C1 segment of cervical spinal cord (tissue), 14 donors: ENCODE measurements around the gene PTBP2.
"Not testable (repeated sequence)": the region's sequence is repeated elsewhere in the genome, so short reads cannot be mapped to it uniquely, and the experiment has no call there.

Experiments used
- DNase-seq, 14 donors: peaks; one replicate each; lab custom pipeline; 2025; lab: John Stamatoyannopoulos, UW

The PTBP2 gene

DNA sequence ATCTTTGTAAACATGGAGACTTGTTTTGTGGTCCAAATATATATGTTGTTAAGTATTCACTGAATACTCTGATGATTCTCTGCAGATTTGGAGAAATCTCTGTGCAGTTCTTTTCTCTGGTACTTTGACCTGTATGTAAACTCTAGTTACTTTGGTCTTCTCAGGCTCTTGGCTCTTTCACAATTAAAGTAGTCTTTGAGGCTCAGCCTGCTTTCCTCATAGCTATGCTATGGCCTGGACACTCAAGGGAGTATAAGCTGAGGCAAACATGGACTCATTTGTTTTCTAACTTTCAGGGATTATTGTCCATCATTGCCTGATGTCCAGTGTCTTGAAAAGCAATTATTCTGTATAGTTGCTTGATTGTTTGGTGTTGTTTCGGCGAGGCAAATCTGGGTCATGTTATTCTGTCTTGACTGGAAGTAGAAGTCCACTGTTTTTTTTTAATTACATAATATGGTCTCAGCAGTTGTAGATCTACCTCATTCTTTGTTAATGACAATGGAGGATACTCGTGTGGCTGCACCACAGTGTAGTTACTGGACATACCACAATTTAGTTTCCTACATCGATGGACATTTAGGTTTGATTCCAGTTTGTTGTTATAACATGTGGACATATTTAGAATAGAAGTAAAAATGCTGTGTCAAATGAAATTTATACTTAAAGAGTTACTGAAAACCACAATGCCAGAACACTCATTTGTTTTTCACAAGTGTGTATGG is 9.2 kb downstream of the PTBP2 start:
- no peak for DNase-seq

DNA sequence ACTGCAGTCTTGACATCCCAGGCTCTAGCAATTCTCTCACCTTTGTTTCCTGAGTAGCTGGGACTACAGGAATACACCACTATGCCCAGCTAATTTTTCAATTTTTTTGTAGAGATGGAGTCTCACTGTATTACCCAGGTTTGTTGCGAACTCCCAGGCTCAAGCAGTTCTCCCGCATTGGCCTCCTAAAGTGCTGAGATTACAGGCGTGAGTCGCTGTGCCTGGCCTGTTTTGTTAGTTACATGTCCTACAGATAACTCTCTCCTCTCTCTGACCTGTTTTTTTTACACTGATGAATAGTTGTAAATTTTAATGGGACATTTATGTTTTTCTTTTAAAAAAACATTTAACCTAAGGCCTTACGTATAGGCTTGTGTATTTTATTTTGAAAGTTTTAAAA is 19.8 kb downstream of the PTBP2 start:
- DNase-seq: no peak

DNA sequence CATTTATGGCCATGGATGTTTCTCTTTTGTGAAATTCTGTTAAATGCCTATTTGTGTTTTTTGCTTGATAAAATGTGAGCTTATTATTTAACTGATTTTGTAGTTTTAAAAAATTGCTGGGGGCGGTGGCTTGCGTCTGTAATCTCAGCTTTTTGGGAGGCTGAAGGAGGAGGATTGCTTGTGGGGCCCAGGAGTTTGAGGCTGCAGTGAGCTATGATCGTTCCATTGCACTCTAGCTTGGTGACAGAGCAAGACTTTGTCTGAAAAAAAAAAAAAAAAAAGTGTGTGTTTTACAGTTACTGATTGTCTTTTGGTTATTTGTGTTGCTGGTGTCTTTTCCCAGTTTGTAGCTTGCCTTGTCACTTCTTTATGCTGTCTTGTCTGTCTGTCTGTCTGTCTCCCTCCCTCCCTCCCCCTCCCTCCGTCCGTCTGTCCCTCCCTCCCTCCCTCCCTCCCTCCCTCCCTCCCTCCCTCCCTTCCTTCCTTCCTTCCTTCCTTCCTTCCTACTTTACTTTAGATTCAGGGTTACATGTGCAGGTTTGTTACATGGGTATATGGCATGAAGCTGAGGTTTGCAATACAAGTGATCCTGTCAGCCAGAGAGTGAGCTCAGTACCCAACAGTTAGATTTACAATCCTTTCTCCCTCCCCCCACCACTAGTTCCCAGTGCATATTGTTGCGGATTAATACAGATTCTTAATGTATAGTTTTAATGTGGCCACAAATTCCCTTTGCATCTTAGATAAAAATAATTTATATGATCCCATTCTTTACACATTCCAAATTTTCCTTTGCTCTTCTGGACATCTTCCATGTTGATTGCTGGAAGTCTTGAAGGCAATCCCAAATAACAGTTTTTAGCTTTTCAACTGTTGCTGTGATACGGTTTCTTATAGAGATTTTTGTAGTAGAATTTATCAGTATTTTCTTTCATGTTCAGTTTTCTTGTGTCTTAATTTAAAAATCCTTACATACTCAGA is 25.1 kb downstream of the PTBP2 start:
- DNase-seq: no peak

DNA sequence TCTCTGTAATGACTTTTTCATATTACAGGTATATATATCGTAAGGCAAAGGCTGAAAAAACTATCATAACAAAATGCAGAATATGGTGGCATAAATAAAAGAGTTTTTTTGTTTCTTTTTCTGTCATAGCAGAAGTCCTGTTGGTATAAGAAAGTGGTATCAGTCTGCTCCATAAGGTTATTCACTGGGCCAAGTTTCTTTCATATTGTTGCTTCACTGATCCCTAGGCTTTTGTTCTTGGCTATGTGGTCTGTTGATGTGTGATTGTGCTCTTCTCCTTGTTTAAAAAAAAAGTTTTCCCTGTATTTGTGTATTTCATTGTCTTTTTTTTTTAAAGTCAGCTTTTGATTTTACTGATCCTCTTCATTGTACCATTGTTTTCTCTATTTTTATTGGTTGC is 26.0 kb downstream of the PTBP2 start:
- DNase-seq: no peak

DNA sequence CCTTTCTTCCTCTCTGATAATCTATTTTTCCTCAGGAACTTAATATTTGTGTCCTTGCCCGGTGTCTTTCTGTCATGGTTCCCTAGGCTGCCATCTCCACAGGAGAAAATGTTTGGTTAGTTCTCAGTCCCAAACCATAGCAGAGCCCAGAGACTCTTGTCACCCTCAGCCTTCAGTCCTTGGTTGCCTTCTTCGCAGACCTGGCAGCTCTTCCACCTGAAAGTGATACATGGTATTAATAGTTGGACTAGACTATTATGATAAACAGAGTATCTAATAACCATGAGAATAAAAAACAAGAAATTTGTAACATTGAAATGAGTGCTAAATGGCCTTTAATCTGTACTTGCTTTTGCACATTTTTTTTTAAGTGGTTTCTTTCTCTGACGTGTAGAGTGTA is 26.5 kb downstream of the PTBP2 start:
- DNase-seq: no peak

DNA sequence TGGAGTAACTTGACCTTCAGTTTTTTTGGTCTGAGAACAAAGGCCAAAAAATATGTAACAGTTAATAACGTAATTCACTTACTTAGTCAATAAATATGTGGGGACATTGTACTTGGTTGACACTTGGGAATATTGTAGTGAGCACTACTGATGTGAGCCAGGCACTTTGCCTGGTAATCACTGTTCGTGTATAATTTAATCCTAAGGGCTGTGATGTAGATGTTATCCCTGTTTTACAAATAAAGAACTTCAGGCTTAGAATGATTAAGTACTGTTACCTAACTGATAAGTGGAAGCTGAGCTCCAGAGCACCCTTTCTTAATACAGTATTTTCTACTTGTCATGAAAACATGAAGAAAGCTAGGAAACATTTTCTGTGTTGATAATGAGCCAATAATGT is 28.0 kb downstream of the PTBP2 start:
- no peak for DNase-seq

DNA sequence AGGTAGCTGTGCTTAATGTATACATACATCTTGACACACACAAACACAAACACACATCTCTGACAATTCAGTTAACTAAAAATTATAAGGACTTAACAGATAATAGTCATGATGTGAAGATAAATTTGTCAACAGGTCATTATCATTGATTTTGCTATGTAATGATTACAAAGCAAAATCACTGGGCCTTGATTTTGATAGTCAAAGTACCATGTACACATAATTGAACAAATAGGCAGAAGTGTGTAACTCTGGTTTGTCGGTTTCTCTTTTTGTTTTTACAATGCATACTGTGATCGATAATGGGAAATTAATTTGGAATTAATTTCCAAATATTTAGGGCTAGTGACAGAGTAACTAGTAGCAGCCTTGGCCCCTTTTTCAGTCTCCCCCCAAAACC is 30.8 kb downstream of the PTBP2 start:
- DNase-seq: no peak

DNA sequence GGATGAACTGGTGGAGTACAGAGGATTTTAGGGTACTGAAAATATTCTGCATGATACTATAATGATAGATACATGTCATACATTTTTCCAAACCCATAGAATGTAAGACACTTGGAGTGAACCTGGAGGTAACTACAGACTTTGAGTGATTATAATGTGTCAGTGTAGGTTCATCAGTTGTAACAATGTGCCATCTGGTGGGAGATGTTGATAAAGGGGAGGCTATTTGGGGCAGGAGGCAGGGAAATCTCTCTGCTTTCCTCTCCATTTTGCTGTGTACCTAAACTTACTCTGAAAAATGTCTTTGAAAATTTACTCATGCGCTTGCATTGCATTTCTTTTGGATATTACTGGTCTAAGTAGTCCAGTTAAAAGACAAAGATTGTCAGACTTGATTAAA is 35.2 kb downstream of the PTBP2 start:
- DNase-seq: no peak

DNA sequence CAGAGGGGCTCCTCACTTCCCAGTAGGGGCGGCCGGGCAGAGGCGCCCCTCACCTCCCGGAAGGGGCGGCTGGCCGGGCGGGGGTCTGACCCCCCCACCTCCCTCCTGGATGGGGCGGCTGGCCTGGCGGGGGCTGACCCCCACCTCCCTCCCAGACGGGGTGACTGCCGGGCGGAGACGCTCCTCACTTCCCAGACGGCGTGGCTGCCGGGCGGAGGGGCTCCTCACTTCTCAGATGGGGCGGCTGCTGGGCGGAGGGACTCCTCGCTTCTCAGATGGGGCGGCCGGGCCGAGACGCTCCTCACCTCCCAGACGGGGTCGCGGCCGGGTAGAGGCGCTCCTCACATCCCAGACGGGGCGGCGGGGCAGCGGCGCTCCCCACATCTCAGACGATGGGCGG is 41.0 kb downstream of the PTBP2 start:
- DNase-seq: not testable (repeated sequence)

DNA sequence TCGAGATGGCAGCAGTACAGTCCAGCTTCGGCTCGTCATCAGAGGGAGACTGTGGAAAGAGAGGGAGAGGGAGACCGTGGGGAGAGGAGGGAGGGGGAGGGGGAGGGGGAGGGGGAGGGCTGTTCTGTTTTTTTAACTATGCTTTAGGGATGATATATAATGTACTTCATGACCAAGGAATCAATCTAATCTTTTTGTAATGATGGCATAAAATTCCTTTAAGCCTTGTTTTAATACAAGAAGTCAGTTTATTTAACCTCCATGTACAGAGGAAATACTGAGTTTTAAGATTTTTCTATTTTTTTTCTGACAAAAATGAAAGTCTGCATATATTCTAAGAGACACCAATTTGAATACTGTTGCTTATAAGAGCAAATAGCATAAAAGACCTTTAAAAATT is 41.9 kb downstream of the PTBP2 start:
- DNase-seq: no peak

DNA sequence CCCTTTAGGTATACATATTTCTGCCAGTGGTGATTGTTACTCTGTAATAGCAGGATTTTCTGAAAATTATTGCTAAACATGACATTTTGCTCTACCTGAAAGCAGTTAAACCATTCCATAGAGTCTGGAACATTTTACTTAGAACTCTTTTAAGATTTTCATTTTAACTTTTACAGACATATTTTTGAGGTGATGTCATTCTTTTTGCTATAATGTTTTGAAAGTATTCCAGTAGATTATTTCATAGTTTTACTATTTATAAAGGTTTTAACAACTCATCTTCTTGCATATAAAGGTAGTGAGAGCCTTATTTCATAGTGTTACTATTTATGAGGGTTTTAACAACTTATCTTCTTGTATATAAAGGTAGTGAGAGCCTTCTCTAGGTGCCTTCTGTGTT is 42.9 kb downstream of the PTBP2 start:
- no peak for DNase-seq

DNA sequence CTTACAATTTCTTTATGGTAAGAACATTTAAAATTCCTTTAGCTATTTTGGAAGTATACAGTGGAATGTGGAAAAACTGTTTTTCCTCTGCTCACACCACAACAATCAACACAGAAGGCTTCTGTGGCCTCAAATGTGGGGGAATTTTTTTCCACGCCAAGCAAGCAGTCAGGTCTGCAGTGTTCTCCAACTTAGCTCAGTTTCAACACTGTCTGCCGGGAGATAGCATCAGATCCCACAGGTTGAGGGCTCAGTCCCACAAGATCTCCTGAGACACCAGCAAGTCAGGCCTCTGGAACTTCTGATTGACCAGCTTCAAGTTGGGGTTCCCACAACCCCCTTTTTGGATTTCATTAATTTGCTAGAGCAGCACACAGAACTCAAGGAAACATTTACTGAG is 50.3 kb downstream of the PTBP2 start:
- DNase-seq: no peak

DNA sequence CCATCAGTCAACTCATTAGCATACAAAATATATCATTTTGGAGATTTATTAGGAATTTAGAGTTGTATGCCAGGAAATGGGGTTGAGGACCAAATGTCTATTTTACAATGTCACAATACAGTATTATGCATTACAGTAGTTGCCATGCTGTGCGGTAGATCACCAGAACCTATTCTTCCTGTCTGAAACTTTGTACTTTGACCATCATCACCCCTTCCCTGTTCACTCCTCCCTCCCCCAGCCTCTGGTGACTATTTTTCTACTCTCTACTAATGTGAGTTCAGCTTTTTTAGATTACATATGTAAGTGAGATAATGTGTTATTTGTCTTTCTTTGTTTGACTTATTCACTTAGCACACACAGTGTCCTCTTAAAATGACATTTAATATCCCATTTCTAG is 50.8 kb downstream of the PTBP2 start:
- DNase-seq: no peak

DNA sequence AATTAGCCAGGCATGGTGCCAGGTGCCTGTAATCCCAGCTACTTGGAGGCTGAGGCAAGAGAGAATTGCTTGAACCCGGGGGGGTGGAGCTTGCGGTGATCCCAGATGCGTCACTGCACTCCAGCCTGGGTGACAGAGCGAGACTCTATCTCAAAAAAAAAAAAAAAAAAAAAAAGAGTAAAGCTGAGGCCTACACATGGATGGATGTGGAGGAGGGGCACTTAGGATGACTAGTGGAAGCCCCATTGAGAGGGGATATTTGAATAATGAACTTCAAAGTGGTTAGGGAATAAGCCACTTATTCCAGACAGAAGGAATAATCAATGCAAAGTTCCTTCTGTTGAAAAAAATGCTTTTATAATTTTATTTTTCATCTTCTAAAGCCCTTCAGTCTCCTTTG is 51.4 kb downstream of the PTBP2 start:
- DNase-seq: no peak

DNA sequence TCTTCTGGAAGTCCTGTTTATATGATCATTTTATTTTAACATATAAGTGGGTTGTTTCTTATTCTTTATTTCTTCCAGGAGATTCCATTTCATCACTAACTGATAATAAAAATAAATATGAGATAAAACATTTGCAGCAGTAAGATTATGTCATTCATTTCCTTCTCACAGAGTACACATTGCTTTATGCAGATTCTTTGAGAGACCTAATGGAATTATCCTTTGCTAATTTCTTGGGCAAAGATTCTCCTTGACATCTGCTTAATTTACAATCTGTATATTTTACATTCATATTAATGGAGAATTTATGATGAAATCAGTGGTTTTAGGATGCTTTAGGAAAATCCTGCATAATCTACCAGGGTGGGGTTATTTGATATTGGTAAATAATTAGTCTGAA is 60.6 kb downstream of the PTBP2 start:
- no peak for DNase-seq

DNA sequence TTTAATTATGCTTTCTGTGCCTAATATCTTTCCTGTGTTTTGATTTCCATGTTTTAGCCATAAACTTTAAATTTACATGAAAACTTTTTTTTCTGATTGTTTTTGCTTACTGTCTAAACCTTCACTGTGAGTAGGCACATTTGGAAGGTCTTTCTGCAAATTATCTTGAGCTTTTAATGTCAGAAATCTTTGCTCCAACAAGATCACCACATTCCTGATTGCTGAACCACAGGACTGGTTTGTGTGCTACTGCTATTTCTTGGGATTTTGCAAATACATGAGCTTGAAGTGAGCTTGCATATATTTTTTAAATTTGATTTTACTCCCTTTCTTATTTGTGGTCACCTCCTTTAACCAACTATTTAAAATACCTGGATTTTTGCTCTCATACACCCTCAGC is 61.3 kb downstream of the PTBP2 start:
- DNase-seq: no peak

DNA sequence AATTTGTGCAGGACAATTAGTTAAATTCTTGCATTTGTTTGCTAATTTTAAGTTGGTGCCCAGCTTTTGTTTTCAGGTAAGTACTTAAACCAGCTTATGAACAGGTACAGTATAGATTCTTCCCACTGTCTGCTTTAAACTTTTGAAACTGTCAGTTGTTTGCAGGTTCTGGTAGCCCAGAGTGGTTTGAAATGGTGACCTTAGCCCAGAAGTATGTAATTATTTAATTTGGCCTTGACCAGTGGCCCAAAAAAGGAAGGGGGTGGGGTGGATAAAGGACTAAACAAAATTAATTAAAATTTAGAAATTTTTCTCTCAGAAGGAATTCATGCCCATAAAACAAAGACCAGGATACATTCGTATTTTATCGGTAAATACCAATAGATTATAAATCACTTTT is 69.0 kb downstream of the PTBP2 start:
- DNase-seq: no peak

DNA sequence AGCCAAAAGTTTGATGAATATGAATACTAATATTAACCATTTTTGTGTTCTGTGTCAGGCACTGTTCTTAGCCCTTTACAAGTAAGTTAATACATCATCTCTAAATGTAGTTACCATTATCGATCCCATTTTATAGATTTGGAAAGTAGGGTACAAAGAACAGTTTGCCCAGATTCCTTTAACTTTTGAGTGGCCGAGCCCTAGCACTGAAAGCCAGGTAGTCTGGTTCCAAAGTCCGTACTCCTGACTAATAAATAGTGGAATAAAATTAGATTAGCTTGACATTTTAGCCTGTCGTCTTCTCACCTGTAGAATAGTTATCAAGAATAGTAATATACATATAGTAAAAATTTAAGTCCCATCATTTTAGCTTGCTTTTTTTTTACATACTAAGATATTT is 70.6 kb downstream of the PTBP2 start:
- no peak for DNase-seq

DNA sequence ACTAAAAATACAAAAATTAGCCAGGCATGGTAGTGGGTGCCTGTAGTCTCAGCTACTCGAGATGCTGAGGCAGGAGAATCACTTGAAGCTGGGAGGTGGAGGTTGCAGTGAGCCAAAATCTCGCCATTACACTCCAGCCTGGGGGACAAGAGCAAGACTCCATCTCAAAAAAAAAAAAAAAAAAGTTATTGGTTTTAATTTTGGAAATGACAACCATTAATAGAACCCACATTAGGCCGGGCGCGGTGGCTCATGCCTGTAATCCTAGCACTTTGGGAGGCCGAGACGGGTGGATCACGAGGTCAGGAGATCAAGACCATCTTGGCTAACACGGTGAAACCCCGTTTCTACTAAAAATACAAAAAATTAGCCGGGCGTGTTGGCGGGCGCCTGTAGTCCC is 80.1 kb downstream of the PTBP2 start:
- not testable (repeated sequence) for DNase-seq

DNA sequence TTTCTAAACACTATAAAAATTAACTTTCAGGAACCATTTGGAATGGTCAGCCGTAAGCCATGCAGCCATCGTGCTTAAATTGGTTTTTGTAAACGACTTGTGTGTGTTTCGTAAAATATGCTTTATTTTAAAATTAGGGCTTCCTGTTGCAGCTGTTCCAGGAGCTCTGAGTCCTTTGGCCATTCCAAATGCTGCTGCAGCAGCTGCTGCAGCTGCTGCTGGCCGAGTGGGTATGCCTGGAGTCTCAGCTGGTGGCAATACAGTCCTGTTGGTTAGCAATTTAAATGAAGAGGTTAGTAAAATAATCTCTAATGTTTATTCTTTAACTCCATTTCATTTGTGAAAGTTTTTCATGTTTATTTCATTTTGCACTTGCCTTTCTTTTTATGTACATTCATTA is 83.1 kb downstream of the PTBP2 start:
- peak in 1 of 14 donors; percentile 3 for DNase-seq

DNA sequence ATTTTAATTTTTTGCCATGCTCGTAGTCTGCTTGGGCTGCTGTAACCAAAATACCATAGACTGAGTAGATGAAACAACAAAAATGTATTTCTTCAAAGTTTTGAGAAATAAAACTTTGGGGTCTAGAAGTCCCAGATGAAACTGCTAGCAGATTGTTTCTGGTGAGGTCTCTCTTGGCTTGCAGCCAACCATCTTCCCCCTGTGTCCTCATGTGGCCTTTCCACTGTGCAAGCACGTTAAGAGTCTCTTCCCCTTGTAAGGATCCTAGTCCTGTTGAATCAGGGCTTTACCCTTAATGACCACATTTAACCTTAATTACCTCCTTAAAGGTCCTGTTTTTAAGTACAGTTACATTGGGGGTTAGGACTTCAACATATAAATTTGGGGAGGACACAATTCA is 86.6 kb downstream of the PTBP2 start:
- DNase-seq: no peak

DNA sequence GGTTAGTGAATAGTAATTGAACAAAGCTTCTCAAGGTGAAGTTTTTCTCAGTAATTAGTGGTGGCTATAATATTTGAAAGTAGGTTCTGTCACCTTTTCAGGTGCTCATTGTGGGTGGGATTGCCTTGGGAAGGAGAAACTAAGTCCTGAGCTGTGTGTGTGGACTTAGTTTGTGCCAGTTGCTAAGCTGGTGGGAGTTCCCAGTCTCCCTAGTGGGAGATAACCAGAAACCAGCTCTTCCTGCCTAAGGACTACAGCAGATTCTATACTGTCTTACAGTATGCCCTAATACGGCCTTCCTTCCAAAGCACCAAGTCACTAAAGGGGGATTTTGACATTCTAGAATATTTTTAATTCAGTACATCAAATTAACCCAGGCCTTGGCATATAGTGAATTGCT is 94.3 kb downstream of the PTBP2 start:
- DNase-seq: no peak

DNA sequence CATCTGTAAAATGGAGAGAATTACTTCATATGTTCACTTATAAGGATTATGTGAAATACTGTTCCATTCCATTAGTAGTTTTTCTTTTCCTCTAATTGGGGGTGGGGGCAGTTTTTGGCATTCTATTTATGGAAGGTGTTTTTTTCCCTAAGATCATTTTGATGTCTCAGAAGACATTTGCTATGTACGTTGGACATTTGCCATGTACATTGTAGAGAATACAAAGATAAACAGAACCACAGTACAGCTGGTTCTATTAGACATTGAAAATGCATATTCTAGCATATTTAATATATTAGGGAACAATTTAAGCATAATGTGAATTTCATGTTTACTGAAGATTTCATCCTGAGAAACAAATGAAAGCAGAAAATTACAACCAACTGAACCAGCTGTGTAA is 98.5 kb downstream of the PTBP2 start:
- DNase-seq: no peak
